ENCODE data around the gene ZFYVE28. TPM values are rescaled to one million over a fixed set of nuclear protein-coding genes. Genes with fewer than 3 reads are reported as not detected.

The ZFYVE28 gene
- total RNA-seq, 4 donors from 2014 or later, result 44.8 to 110 (median 69.6) TPM

DNA sequence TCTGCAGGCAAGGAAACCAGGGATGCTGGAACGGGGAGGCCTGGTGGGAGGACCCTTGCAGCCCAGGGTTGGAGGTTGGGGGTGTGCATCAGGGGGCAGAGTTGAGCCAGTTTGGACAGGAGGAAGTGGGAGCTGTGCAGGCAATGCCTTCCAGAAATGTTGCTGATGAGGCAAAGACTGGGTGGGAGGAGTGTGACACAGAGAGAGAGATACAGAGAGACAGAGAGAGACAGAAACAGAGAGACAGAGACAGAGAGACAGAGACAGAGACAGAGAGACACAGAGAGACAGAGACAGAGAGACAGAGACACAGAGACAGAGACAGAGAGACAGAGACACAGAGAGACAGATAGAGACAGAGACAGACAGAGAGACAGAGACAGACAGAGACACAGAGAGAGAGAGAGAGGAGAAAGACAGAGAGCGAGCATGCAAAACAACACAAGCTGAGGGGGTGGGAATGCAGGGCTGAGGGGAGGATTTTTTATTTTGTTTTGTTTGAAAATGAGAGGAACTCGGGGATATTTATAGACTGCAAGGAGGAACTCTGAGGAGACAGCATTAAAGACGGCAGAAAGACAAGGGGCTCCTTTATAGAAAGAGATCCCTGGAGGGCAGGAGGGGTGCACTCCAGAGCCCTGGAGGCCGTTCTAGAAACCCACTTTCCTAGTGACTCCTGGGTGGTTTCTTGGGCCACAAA lies 174.6 kb downstream of the ZFYVE28 start:
- H3K27ac ChIP-seq, result peak overlapping the region; percentile 19 to 67 (median 52)
- peak; percentile 48 for DNase-seq
- in situ Hi-C loops (cut with MboI; ENCODE audit: low pct_ligation_motif_present in 1 of 4, low pct_unique_long_range_greater_than_20kb in 1 of 4, low sequenced_read_pairs in 3 of 4) (loop anchor here in 2 of 4 donors (25.0 kb wide), 2 partner anchors 168 to 218 kb away; partner anchors contain the start of genes CFAP99 (in 1 of the 2), RNF4 (in 1 of the 2) and ZFYVE28 (in 1 of the 2)), intact Hi-C loops (cut with DNase I; ENCODE audit: low total_unique reads) (no loop called here)
- peaks cover 28 to 52% (median 47%) of the 10 kb centered on the region in 4 donors for H3K4me1 ChIP-seq
- no peak for TF ChIP-seq EP300 (IDR thresholded peaks at IDR 0.05; ENCODE audit: low read depth)
- TF ChIP-seq, protein P1, sequence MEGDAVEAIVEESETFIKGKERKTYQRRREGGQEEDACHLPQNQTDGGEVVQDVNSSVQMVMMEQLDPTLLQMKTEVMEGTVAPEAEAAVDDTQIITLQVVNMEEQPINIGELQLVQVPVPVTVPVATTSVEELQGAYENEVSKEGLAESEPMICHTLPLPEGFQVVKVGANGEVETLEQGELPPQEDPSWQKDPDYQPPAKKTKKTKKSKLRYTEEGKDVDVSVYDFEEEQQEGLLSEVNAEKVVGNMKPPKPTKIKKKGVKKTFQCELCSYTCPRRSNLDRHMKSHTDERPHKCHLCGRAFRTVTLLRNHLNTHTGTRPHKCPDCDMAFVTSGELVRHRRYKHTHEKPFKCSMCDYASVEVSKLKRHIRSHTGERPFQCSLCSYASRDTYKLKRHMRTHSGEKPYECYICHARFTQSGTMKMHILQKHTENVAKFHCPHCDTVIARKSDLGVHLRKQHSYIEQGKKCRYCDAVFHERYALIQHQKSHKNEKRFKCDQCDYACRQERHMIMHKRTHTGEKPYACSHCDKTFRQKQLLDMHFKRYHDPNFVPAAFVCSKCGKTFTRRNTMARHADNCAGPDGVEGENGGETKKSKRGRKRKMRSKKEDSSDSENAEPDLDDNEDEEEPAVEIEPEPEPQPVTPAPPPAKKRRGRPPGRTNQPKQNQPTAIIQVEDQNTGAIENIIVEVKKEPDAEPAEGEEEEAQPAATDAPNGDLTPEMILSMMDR (IDR thresholded peaks at IDR 0.05), result peak in 1 of 5 experiments; percentile 9
- no peaks in the 10 kb centered on the region for H3K9me3 ChIP-seq
- H3K4me3 ChIP-seq, result no peak overlapping the region
- no peaks in the 10 kb centered on the region for H3K27me3 ChIP-seq
- 25 to 34% methylated on average over 4 to 5 of the region's 5 CpGs for WGBS, 2 donors (ENCODE audit: low coverage in 1 of 2)
- H3K36me3 ChIP-seq, result peaks cover 0 to 2% (median 0%) of the 10 kb centered on the region in 4 donors

DNA sequence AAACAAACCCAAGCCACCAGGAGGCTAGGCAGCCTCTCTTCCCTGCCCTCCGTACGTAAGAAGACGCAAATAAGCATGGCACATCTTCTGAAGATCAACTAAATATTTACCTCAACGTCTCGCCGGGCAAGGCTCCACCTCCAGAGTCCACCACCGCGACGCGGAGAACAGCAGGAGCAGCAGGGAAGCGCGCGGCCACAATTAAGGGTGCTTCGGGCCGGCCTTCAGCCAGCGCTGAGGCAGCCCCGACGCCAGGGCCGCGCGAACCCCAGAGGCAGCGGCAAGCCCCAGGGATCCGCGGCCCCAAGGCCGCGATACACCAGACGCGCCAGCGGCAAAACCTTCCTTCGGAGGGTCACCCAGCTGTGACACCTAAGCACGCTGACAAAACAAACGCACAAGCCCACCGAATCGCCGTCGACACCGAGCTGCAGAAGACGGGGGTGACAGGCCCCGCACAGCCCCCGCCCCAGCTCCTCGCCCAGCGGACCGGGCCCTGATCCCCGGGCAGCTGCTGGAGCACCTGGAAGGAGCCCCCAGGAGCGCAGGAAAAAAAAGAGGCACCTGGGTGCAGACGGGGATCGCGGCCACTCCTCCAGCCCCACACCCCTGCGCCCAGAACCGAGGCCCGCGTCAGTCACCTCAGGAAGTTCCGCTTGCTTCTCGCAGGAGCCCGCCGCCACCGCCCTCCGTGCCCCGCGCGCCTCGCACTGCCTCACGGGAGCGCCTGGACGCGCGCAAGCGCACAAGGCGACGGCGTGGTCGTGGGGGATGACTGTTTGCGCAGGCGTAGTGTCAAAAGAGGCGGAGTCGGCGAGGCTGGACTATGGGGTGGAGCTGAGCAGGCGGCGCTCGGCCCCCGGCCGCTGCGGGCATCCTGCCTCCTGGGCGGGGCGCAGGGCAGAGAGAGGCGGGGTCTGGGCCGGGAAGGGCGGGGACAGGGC lies 176.8 kb downstream of the ZFYVE28 start, which contains the start of the genes HAUS3 and POLN:
HAUS3 (minus strand) TSS at position 712 of the 944 bp plus-strand sequence. CDS start 1,175 bp downstream, outside the sequence.
POLN (minus strand) TSS at position 712 of the 944 bp plus-strand sequence. CDS start 12,890 bp downstream, outside the sequence.
- 0% methylated on average over 66 of the region's 88 CpGs; no CpG with 5 or more reads in 1 of the 2 donors for WGBS, 2 donors (ENCODE audit: low coverage in 1 of 2)
- Histone ChIP-seq H3K27me3 (no peaks in the 10 kb centered on the region), H3K27ac (peak within 1 kb of the TSS; percentile 90 to 97 (median 94)), H3K36me3 (peaks cover 0 to 6% (median under 1%) of the 10 kb centered on the region in 4 donors), H3K4me3 (peak within 1 kb of the TSS; percentile 74 to 99 (median 94)), H3K4me1 (peaks cover 28 to 71% (median 52%) of the 10 kb centered on the region in 4 donors), H3K9me3 (no peaks in the 10 kb centered on the region)
- intact Hi-C loops (cut with DNase I; ENCODE audit: low total_unique reads), result no loop called here
- TF ChIP-seq POLR2AphosphoS5 (IDR thresholded peaks at IDR 0.05), result peak; percentile 95 to 97 (median 96)
- TF ChIP-seq POLR2A (IDR thresholded peaks at IDR 0.05), result peak; percentile 89
- TF ChIP-seq, protein P1 (IDR thresholded peaks at IDR 0.05), result peak in 3 of 5 experiments; percentile 9 to 25 (median 10)
- no peak for TF ChIP-seq EP300 (IDR thresholded peaks at IDR 0.05; ENCODE audit: low read depth)
- DNase-seq, result peak; percentile 99
- in situ Hi-C loops (cut with MboI; ENCODE audit: low pct_ligation_motif_present in 1 of 4, low pct_unique_long_range_greater_than_20kb in 1 of 4, low sequenced_read_pairs in 3 of 4), result loop anchor here in 2 of 4 donors (25.0 kb wide), 2 partner anchors 171 to 221 kb away; partner anchors contain the start of genes CFAP99 (in 1 of the 2), RNF4 (in 1 of the 2) and ZFYVE28 (in 1 of the 2)

DNA sequence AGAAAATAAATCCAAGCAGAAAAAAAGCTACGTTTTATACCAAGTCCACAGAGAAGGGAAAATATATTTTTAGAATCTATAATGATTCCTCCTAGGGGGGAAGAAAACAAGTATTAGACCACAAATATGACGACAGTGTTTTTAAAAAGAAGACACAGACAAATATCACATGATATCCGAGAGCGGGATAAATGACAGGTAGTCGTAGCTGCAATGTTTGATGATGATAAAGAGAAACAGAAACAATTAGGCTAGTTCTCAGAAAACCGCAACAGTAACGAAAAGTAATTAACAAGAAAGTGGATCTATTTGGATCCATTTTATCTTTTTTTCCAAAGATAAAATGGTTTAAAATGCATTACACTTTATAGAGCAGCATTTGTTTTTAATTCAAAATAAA lies 177.4 kb downstream of the ZFYVE28 start:
- no peaks in the 10 kb centered on the region for H3K9me3 ChIP-seq
- DNase-seq, result no peak
- peak overlapping the region; percentile 90 to 97 (median 94) for H3K27ac ChIP-seq
- 4 to 8% methylated on average over 7 of the region's 7 CpGs for WGBS, 2 donors (ENCODE audit: low coverage in 1 of 2)
- H3K4me3 ChIP-seq, result peak overlapping the region; percentile 74 to 99 (median 94)
- intact Hi-C loops (cut with DNase I; ENCODE audit: low total_unique reads), result no loop called here
- no peak for TF ChIP-seq EP300 (IDR thresholded peaks at IDR 0.05; ENCODE audit: low read depth)
- TF ChIP-seq, protein P1 (IDR thresholded peaks at IDR 0.05), result no peak
- TF ChIP-seq POLR2A (IDR thresholded peaks at IDR 0.05), result no peak
- no peak for TF ChIP-seq POLR2AphosphoS5 (IDR thresholded peaks at IDR 0.05)
- peaks cover 28 to 71% (median 52%) of the 10 kb centered on the region in 4 donors for H3K4me1 ChIP-seq
- H3K36me3 ChIP-seq, result peaks cover 0 to 7% (median 4%) of the 10 kb centered on the region in 4 donors
- H3K27me3 ChIP-seq, result no peaks in the 10 kb centered on the region
- in situ Hi-C loops (cut with MboI; ENCODE audit: low pct_ligation_motif_present in 1 of 4, low pct_unique_long_range_greater_than_20kb in 1 of 4, low sequenced_read_pairs in 3 of 4), result loop anchor here in 2 of 4 donors (25.0 kb wide), 2 partner anchors 171 to 221 kb away; partner anchors contain the start of genes CFAP99 (in 1 of the 2), RNF4 (in 1 of the 2) and ZFYVE28 (in 1 of the 2)
